HEK293 (cell line): Measurements from ENCODE around the gene DCAF15.

Experiments
- CTCF ChIP-seq: fragments of 450-650 bp; formaldehyde crosslinking; IDR thresholded peaks from 2 replicates; pipeline ENCODE4 v1.5.1; 2016; ENCODE audit warnings: missing biosample characterization, missing genetic modification characterization
- RBAK ChIP-seq: fragments of 450-650 bp; formaldehyde crosslinking; IDR thresholded peaks from 2 replicates; pipeline ENCODE4 v1.5.1; 2016; ENCODE audit warnings: missing biosample characterization, missing genetic modification characterization
- SP2 ChIP-seq: fragments of 450-650 bp; formaldehyde crosslinking; IDR thresholded peaks from 2 replicates; pipeline ENCODE4 v1.5.1; 2016; ENCODE audit warnings: missing biosample characterization, missing genetic modification characterization
- YY1 ChIP-seq: fragments of 450-650 bp; formaldehyde crosslinking; IDR thresholded peaks from 2 replicates; pipeline ENCODE4 v1.5.1; 2018; ENCODE audit warnings: missing biosample characterization, missing genetic modification characterization
- ZNF114 ChIP-seq: fragments of 450-650 bp; formaldehyde crosslinking; IDR thresholded peaks from 2 replicates; pipeline ENCODE4 v1.5.0; 2017; ENCODE audit warnings: missing biosample characterization, missing genetic modification characterization
- ZNF544 ChIP-seq: fragments of 450-650 bp; formaldehyde crosslinking; IDR thresholded peaks from 2 replicates; pipeline ENCODE4 v1.5.0; 2017; ENCODE audit warnings: missing biosample characterization, missing genetic modification characterization
- ZNF585B ChIP-seq: fragments of 450-650 bp; formaldehyde crosslinking; IDR thresholded peaks from 2 replicates; pipeline ENCODE4 v1.5.1; 2016; ENCODE audit warnings: missing biosample characterization, missing genetic modification characterization
- ZNF837 ChIP-seq: fragments of 450-650 bp; formaldehyde crosslinking; IDR thresholded peaks from 2 replicates; pipeline ENCODE4 v1.5.1; 2016; ENCODE audit warnings: missing biosample characterization, missing genetic modification characterization
- ZSCAN30 ChIP-seq: fragments of 450-650 bp; IDR thresholded peaks from 2 replicates; pipeline ENCODE4 v1.5.1; 2018; ENCODE audit warnings: missing biosample characterization, mild to moderate bottlenecking, missing genetic modification characterization, moderate library complexity

GRCh38 chr19:13929340-13929739 lies 23.0 kb upstream of the DCAF15 start:
- no peak for TF ChIP-seq ZNF585B (tag by site-specific recombination)
- TF ChIP-seq CTCF (tag by site-specific recombination) = no peak
- no peak for TF ChIP-seq ZNF837 (tag by site-specific recombination)
- no peak for TF ChIP-seq ZSCAN30
- TF ChIP-seq RBAK (tag by site-specific recombination) = no peak
- no peak for TF ChIP-seq YY1 (tag by site-specific recombination)
- TF ChIP-seq SP2 (tag by site-specific recombination) = no peak
- no peak for TF ChIP-seq ZNF114 (tag by site-specific recombination)
- TF ChIP-seq ZNF544 (tag by site-specific recombination) = no peak
